Neural progenitor cell (in vitro differentiated cells): ENCODE measurements around the gene ARHGEF12.

Experiments used
- CTCF ChIP-seq: fragments of 200-600 bp; sonication (generic); IDR thresholded peaks from 2 replicates; pipeline ENCODE4 v1.5.1; 2017; ENCODE audit warnings: antibody characterized with exemption, mild to moderate bottlenecking
- EZH2 ChIP-seq: fragments of 200-600 bp; sonication (generic); IDR thresholded peaks from 2 replicates; pipeline ENCODE4 v1.6.1; 2017; ENCODE audit warnings: antibody characterized with exemption, mild to moderate bottlenecking, moderate library complexity
- EZH2phosphoT487 ChIP-seq: fragments of 200-600 bp; sonication (generic); IDR thresholded peaks from 2 replicates; pipeline ENCODE4 v1.6.1; 2017; ENCODE audit warnings: antibody characterized with exemption

GRCh38 chr11:120354779-120355178 is 18.6 kb downstream of the ARHGEF12 start:
- TF ChIP-seq CTCF (no peak), EZH2phosphoT487 (no peak), EZH2 (no peak)
